Mucosa of descending colon (tissue), 3 donors: ENCODE measurements around the gene SCUBE1. TPM values are rescaled to one million over a fixed set of nuclear protein-coding genes. Genes with fewer than 3 reads are reported as not detected.
A peak's percentile ranks its signal among the peaks of the same experiment; 100 is the strongest.

ENCODE experiments used
- ATAC-seq: fragments of 200-7000 bp; cut with Tn5 transposase; one replicate; pipeline ENCODE4 v1.9.1; 2020; ENCODE audit warnings: mild to moderate bottlenecking, moderate library complexity
- DNase-seq, 3 donors: peaks; one replicate each; pipeline ENCODE4 v3.0.0-alpha.2; 2020
- H3K36me3 ChIP-seq: fragments of 200-600 bp; one replicate; pipeline ENCODE4 v1.8.0; 2021; ENCODE audit warnings: low read depth, mild to moderate bottlenecking
- H3K4me1 ChIP-seq: fragments of 200-600 bp; one replicate; pipeline ENCODE4 v1.8.0; 2021; ENCODE audit warnings: low read depth, mild to moderate bottlenecking
- H3K4me3 ChIP-seq: fragments of 200-600 bp; one replicate; pipeline ENCODE4 v1.8.0; 2021; ENCODE audit warnings: mild to moderate bottlenecking
- H3K9me3 ChIP-seq: fragments of 200-600 bp; one replicate; pipeline ENCODE4 v1.8.0; 2021; ENCODE audit warnings: mild to moderate bottlenecking
- CTCF ChIP-seq: fragments of 200-600 bp; IDR thresholded peaks from one replicate; pipeline ENCODE4 v1.8.0; 2022; ENCODE audit warnings: antibody characterized with exemption, mild to moderate bottlenecking
- intact Hi-C, 2 donors: fragments of 100-400 bp; cut with DNase I in 1 of 2; cut with micrococcal nuclease in 1 of 2; formaldehyde crosslinking; loops; one replicate each; pipeline versions ENCODE4 v1.11.0 to v1.11.1; 2022; cut with DNase I, micrococcal nuclease
- total RNA-seq, 3 donors: library from RNA; stranded (reverse); fragmentation: NEBNext Ultra II Directional in 2 of 3; extraction: Animal tissue kit (Norgen Biotek cat#: 25700) in 2 of 3; gene quantifications; one replicate each; pipeline versions ENCODE4 v1.2.1 to v1.2.4, GENCODE V29; 2021 to 2023
- donor health status: DM: no; HTN: no; CAD: no; lungs with moderate emphysema.
- donor health status: DM: no; HTN: no; CAD: no.
- donor health status: DM: no; HTN: yes; CAD: no.

The SCUBE1 gene
- total RNA-seq, 3 donors from 2014 or later, result 3.8 to 20.9 (median 4.7) TPM

GRCh38 chr22:43200555-43200954 is 142.6 kb downstream of the SCUBE1 start:
- H3K4me3 ChIP-seq, result no peak overlapping the region
- no peaks in the 10 kb centered on the region for H3K4me1 ChIP-seq
- no peaks in the 10 kb centered on the region for H3K9me3 ChIP-seq
- ATAC-seq (no peak), DNase-seq (peak in 1 of 3 donors; percentile 29)
- H3K36me3 ChIP-seq, result no peaks in the 10 kb centered on the region
- intact Hi-C loops, result no loop called here
- TF ChIP-seq CTCF, result no peak

- ATAC-seq, result no peak
- Histone ChIP-seq H3K4me3 (no peak overlapping the region), H3K9me3 (no peaks in the 10 kb centered on the region), H3K36me3 (no peaks in the 10 kb centered on the region), H3K4me1 (no peaks in the 10 kb centered on the region)
- no peak for TF ChIP-seq CTCF
- intact Hi-C loops, result no loop called here
- DNase-seq, result peak in 1 of 3 donors; percentile 43
Measured at GRCh38 chr22:43200031-43200430, 143.1 kb downstream of the SCUBE1 start.

GRCh38 chr22:43199541-43199940 is 143.6 kb downstream of the SCUBE1 start:
- Histone ChIP-seq H3K9me3 (no peaks in the 10 kb centered on the region), H3K4me3 (no peak overlapping the region), H3K36me3 (no peaks in the 10 kb centered on the region), H3K4me1 (no peaks in the 10 kb centered on the region)
- no peak for TF ChIP-seq CTCF
- no peak for ATAC-seq
- peak in 1 of 3 donors; percentile 25 for DNase-seq
- intact Hi-C loops, result no loop called here

GRCh38 chr22:43198936-43199335 is 144.2 kb downstream of the SCUBE1 start:
- Histone ChIP-seq H3K9me3 (no peaks in the 10 kb centered on the region), H3K4me3 (no peak overlapping the region), H3K36me3 (no peaks in the 10 kb centered on the region), H3K4me1 (no peaks in the 10 kb centered on the region)
- TF ChIP-seq CTCF, result no peak
- intact Hi-C loops, result no loop called here
- DNase-seq, result peak in 1 of 3 donors; percentile 3
- ATAC-seq, result no peak

- TF ChIP-seq CTCF, result no peak
- H3K9me3 ChIP-seq, result no peaks in the 10 kb centered on the region
- no peaks in the 10 kb centered on the region for H3K36me3 ChIP-seq
- H3K4me3 ChIP-seq, result no peak overlapping the region
- no peaks in the 10 kb centered on the region for H3K4me1 ChIP-seq
- intact Hi-C loops, result no loop called here
- ATAC-seq (no peak), DNase-seq (peak in 1 of 3 donors; percentile 15)
Measured at GRCh38 chr22:43198126-43198525, 145.0 kb downstream of the SCUBE1 start.
